Fibroblast of lung (primary cell): ENCODE data around the gene SLCO2B1.

Experiments
- EZH2 ChIP-seq: IDR thresholded peaks from 2 replicates; pipeline ENCODE4 v1.5.1; 2012; ENCODE audit warnings: low read length, control low read depth, mild to moderate bottlenecking; ENCODE audit errors: missing control alignments
- TF ChIP-seq, protein P1 (sequence below), 2 donors: IDR thresholded peaks in 1 of 2; conservative IDR thresholded peaks in 1 of 2; 1 replicate in 1 of 2; 2 replicates in 1 of 2; pipeline ENCODE4 v1.5.1; 2011 to 2012; ENCODE audit warnings: low read length in 2 of 2, control low read depth in 1 of 2, inconsistent platforms in 1 of 2, low read depth in 1 of 2, mild to moderate bottlenecking in 1 of 2

DNA sequence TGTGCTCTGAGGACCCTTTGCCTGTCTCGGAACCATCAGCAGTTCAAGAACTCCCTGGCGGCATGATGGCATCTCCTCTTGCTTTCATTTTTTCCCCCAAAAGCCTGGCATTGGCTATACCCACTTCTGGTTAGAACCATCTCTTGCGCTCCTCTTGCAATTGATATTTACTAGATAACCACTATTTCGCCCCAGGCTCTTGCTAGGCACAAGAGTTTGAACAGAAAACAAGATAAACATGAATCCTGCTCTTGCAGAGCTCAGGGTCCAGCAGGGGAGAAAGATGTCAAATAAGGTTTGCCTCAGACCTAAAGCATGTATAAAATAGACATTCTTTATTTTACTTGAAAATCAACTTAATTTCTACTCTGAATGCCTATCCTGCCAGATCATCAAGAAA lies 33.1 kb downstream of the SLCO2B1 start:
- TF ChIP-seq, protein P1, sequence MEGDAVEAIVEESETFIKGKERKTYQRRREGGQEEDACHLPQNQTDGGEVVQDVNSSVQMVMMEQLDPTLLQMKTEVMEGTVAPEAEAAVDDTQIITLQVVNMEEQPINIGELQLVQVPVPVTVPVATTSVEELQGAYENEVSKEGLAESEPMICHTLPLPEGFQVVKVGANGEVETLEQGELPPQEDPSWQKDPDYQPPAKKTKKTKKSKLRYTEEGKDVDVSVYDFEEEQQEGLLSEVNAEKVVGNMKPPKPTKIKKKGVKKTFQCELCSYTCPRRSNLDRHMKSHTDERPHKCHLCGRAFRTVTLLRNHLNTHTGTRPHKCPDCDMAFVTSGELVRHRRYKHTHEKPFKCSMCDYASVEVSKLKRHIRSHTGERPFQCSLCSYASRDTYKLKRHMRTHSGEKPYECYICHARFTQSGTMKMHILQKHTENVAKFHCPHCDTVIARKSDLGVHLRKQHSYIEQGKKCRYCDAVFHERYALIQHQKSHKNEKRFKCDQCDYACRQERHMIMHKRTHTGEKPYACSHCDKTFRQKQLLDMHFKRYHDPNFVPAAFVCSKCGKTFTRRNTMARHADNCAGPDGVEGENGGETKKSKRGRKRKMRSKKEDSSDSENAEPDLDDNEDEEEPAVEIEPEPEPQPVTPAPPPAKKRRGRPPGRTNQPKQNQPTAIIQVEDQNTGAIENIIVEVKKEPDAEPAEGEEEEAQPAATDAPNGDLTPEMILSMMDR (conservative IDR thresholded peaks at IDR 0.05 in 1 of 2, IDR thresholded peaks at IDR 0.05 in 1 of 2; ENCODE audit: low read depth in 1 of 2, low read length in 2 of 2): no peak
- TF ChIP-seq EZH2: no peak
